GM19035 (cell line): ENCODE measurements around the gene NME5.
"Not testable (repeated sequence)": the region's sequence is repeated elsewhere in the genome, so short reads cannot be mapped to it uniquely, and the experiment has no call there.

Source experiments
- ATAC-seq: cut with Tn5 transposase; IDR thresholded peaks from one replicate; pipeline ENCODE4 v1.9.1; 2021; ENCODE audit not compliant: unreplicated experiment

NME5 gene

DNA sequence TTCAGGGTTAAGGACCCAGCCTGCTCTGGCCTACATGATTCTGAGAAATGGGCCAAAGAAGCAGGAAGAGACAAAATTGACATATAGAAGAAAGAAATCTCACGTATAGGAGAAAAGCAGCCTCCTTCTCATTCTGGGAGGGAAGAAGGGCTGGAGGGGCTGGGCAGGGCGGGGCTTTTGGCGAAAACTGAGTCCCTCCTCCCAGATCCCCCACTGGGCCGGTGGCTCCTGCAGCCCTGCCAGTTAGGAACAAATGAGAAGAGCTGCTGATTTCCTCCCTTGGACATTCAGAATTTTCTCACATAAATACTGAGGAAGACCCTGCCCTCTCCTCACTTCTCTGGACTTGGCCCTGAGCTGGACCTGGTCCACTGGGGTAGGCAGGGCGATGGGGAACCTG, 55.5 kb downstream of the NME5 start, which contains the start of gene WNT8A:
WNT8A (plus strand) TSS at position 332 of the 400 bp plus-strand sequence. CDS start 95 bp downstream, outside the sequence.
- ATAC-seq, result no peak

DNA sequence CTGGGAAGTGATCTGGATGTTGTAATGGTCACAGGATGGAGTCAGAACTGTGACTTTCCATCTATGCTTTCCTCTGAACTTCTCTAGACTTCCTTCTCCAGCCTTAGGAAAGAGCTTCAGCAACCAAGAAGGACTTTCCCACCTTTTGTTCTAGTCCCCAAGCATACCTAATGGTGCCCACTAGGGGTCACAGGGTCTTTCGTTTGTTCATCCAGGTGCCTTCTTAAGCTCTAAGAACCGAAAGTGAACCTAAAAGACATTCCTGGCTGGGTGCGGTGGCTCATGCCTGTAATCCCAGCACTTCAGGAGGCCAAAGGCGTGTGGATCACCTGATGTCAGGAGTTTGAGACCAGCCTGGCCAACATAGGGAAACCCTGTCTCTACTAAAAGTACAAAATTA, 57.2 kb downstream of the NME5 start:
- no peak for ATAC-seq

DNA sequence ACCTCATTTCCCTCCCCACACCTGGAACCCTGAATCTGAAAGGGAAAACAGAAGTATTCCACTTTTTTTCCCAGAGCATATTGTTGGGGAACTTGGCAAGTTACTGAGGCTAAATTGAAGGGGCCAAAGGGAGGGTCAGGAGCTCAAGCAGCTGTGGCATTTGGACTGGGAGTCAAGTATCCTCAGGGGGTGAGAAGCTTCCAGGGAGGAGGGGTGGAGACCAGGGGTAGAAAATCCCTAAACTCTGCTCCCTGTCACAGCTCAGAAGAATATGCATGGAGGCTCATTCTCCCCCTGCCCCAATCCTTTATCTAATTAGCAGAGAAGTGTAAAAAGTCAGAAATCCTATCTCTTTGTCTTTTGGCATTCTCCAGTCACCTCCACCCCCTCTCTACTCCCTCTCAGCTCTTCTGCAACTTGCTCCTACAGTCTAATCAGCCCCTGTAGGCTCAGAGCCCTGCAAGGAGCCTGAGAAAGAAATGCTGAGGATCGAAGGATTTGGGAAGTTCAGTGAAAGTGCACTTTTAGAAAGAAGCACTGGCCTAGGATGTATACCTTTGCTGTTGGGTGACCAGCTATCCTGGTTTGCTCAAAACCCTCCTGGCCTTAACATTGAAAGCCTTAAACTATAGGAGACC, 61.1 kb downstream of the NME5 start:
- ATAC-seq, result no peak

DNA sequence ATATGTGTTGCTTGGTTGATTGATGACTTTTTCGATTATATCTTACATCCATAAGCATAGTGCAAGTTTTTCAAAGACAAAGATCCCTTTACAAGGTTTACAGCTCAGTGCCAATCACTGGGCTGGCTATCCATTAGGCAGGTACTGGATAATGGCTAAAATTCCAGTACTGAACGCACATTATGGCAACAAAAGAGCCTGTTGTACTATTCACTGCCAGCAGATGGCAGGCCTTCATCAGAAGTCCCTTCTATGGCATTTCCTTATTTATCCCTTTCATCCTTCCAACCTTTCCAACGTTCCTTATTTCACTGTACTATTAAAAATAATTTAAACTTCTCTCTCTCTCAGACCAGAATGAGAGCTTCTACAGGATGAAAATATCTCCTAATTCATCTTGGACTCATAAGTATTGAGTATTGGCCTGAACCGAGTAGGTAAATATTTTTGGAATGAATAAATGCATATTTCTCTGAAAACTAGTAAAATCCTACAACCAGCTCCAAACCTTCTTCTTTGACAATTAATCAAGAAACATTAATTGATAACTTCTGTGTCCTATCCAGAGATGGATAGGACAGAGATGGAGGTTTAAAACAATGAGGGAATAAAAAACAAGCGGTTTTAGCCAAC, 62.0 kb downstream of the NME5 start:
- no peak for ATAC-seq

DNA sequence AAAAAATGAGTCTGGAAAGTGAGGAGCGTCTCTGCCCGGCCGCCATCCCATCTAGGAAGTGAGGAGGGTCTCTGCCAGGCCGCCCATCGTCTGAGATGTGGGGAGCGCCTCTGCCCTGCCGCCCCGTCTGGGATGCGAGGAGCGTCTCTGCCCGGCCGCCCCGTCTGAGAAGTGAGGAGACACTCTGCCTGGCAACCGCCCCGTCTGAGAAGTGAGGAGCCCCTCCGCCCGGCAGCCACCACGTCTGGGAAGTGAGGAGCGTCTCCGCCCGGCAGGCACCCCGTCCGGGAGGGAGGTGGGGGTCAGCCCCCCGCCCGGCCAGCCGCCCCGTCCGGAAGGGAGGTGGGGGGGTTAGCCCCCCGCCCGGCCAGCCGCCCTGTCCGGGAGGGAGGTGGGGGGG, 69.2 kb downstream of the NME5 start:
- not testable (repeated sequence) for ATAC-seq

DNA sequence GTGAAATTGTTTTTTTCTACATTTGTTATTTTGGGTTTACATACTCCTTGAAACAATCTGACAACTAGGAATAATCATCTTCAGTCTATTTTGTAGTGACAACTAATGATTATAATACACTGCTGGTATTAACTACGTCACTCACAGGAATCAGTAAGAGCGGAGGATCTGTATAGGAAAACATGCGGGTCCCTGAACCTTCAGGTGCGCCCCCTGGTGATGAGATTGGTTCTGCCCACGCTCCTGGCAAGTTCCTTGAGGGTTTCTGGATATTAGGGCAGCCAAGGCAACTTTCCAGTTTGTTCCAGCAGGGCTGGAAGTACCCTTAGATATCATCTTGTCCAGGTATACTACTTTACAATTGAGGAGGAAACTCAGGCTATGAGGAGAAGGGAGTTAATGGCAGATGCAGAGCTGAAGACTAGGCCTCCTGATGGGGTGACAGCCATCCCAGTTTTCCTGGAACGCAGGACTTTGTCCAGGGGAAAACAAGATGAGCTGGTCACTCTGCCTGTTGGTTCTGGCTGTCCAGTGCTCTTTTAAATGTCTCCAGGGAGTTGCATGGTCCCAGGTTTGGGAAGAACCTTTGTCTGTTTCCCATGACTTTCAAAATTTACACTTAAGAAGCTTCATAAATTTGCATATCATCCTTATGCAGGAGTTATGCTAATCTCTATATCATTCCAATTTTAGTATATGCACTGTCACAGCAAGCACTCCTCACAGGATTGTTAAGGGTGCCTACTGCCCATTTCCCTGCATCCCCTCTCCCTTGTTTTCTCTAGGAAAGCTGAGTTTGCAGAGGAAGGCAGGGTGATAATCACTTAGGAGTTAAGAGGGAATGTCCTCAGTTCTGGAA, 70.3 kb downstream of the NME5 start:
- ATAC-seq, result peak; percentile 53

DNA sequence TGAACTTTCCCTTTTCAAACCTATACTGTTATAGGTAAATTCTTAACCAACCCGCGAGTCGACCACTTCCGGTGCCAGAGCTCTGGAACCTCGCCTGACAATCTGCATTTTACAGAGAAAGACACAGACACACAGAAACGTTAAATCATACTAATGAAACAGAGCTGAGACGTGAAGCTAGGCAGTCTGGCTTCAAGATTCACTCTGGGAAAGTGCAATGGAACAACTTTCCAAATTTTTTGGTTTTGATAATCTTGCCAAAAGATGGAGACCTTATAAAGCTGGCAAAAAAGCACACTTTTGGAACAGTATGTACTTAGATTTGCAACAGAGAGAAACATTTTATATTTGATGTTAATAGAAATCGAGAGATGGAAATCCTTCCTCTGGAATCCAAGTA, 71.3 kb downstream of the NME5 start:
- no peak for ATAC-seq
